K562 (cell line): ENCODE measurements around the gene TIAM1. TPM values are rescaled to one million over a fixed set of nuclear protein-coding genes. Genes with fewer than 3 reads are reported as not detected.

Experiments used
- ATAC-seq: fragments of 200-7000 bp; cut with Tn5 transposase; 3 replicates; pipeline ENCODE4 v1.9.1; 2020; ENCODE audit warnings: moderate library complexity
- BruUV-seq: library from RNA; stranded (reverse); fragments of 400-500 nt; replicated peaks from 2 replicates; lab custom pipeline; 2021; lab: Mats Ljungman, UMichigan
- CTCF ChIA-PET: fragments of 300-600 bp; formaldehyde crosslinking; extraction: SDS; loops from one replicate; lab custom pipeline; 2021; ENCODE audit warnings: low intra/inter-chr PET ratio; lab: Yijun Ruan, JAX
- POLR2A ChIA-PET: fragments of 300-600, 350-650 bp; sonication (Branson Sonifier 250); formaldehyde crosslinking; extraction: SDS; loops from one replicate; lab custom pipeline; 2021; ENCODE audit warnings: antibody characterized with exemption, inconsistent platforms; lab: Yijun Ruan, JAX
- DNase-seq, 4 experiments: peaks; one replicate each; pipeline versions ENCODE4 v3.0.0 to v3.0.0-alpha.2; 2011 to 2018; ENCODE audit warnings: low spot score in 3 of 4, mixed read lengths in 3 of 4; ENCODE audit errors: extremely low read depth in 1 of 4
- FAIRE-seq: peaks from 2 replicates; lab custom pipeline; 2011; peaks lifted over from hg19 to GRCh38; lab: Jason Lieb, UNC
- H2AFZ ChIP-seq: 2 replicates; pipeline ENCODE4 v1.6.0; 2011; ENCODE audit warnings: low read depth, low read length, control low read depth, inconsistent platforms
- H3K27ac ChIP-seq: fragments of 200-600 bp; 3 replicates; pipeline ENCODE4 v1.8.0; 2011; ENCODE audit warnings: low read depth, mild to moderate bottlenecking, control low read depth, inconsistent platforms, low read length, moderate library complexity, mixed read lengths; ENCODE audit errors: extremely low read depth
- H3K27me3 ChIP-seq, 2 experiments: fragments of 300-600 bp in 1 of 2; 2 replicates in 1 of 2; 3 replicates in 1 of 2; pipeline versions ENCODE4 v1.6.0 to v1.8.0; 2011; ENCODE audit warnings: inconsistent platforms in 2 of 2, low read length in 2 of 2, mild to moderate bottlenecking in 1 of 2, mixed read lengths in 1 of 2, moderate library complexity in 1 of 2; ENCODE audit not compliant: control insufficient read depth in 2 of 2, insufficient read depth in 2 of 2
- H3K36me3 ChIP-seq: fragments of 300-600 bp; 3 replicates; pipeline ENCODE4 v1.8.0; 2011; ENCODE audit warnings: mild to moderate bottlenecking, low read length, inconsistent platforms; ENCODE audit not compliant: control insufficient read depth, insufficient read depth
- H3K4me1 ChIP-seq, 2 experiments: fragments of 200-600 bp in 1 of 2; replicated peaks in 1 of 2; 2 replicates in 1 of 2; 3 replicates in 1 of 2; pipeline versions ENCODE4 v1.5.1 to v1.8.0; 2011; ENCODE audit warnings: inconsistent platforms in 2 of 2, low read length in 2 of 2, mild to moderate bottlenecking in 1 of 2, mixed read lengths in 1 of 2, moderate library complexity in 1 of 2; ENCODE audit not compliant: control insufficient read depth in 2 of 2, insufficient read depth in 2 of 2
- H3K4me2 ChIP-seq: 2 replicates; pipeline ENCODE4 v1.6.1; 2011; ENCODE audit warnings: low read length, control low read depth, inconsistent platforms, mixed read lengths; ENCODE audit not compliant: insufficient read depth
- H3K4me3 ChIP-seq: fragments of 200-600 bp; sonication (generic), shearing (Covaris generic); 2 replicates; pipeline ENCODE4 v1.5.1; 2016; ENCODE audit warnings: control low read depth, inconsistent platforms
- H3K79me2 ChIP-seq: fragments of 200-600 bp; 3 replicates; pipeline ENCODE4 v1.8.0; 2011; ENCODE audit warnings: low read length, inconsistent platforms; ENCODE audit not compliant: control insufficient read depth, insufficient read depth
- H3K9ac ChIP-seq, 2 experiments: 2 replicates each; pipeline versions ENCODE4 v1.6.0 to v1.6.1; 2011; ENCODE audit warnings: low read depth in 2 of 2, low read length in 2 of 2, control low read depth in 1 of 2, inconsistent platforms in 1 of 2, mild to moderate bottlenecking in 1 of 2, mixed read lengths in 1 of 2; ENCODE audit not compliant: insufficient read depth in 1 of 2
- H3K9me1 ChIP-seq: one replicate; pipeline ENCODE4 v1.6.0; 2011; ENCODE audit warnings: inconsistent platforms, mild to moderate bottlenecking, low read length, moderate library complexity; ENCODE audit not compliant: control insufficient read depth, insufficient read depth
- H3K9me3 ChIP-seq: replicated peaks from 2 replicates; pipeline ENCODE4 v1.5.1; 2011; ENCODE audit warnings: low read depth, low read length, inconsistent platforms; ENCODE audit not compliant: control insufficient read depth, insufficient read depth
- H4K20me1 ChIP-seq: replicated peaks from 2 replicates; pipeline ENCODE4 v1.6.1; 2011; ENCODE audit warnings: low read length, inconsistent platforms, mixed read lengths; ENCODE audit not compliant: control insufficient read depth, insufficient read depth
- CREBBP ChIP-seq: IDR thresholded peaks from one replicate; pipeline ENCODE4 v1.6.1; 2012; ENCODE audit warnings: low read depth, mild to moderate bottlenecking, control low read depth, inconsistent platforms, low read length
- GTF2E2 ChIP-seq: fragments of 200-800 bp; sonication (Bioruptor generic); IDR thresholded peaks from 2 replicates; pipeline ENCODE4 v1.6.1; 2016; ENCODE audit warnings: missing genetic modification characterization, missing compliant biosample characterization
- HCFC1 ChIP-seq: IDR thresholded peaks from 2 replicates; pipeline ENCODE4 v1.6.1; 2012; ENCODE audit warnings: low read depth, low read length, improper control_type of control experiment
- MYC ChIP-seq, 2 experiments: fragments of 250-450 bp in 1 of 2; sonication (Bioruptor Pico) in 1 of 2; IDR thresholded peaks; 2 replicates each; pipeline versions ENCODE4 v1.5.1 to v1.6.1; 2012 to 2021; ENCODE audit warnings: low read depth in 2 of 2, borderline replicate concordance in 1 of 2, improper control_type of control experiment in 1 of 2, low read length in 1 of 2, mild to moderate bottlenecking in 1 of 2, moderate library complexity in 1 of 2
- SMAD4 ChIP-seq: fragments of 250-450 bp; sonication (Bioruptor Pico); conservative IDR thresholded peaks from 2 replicates; pipeline ENCODE4 v1.8.0; 2021; ENCODE audit warnings: inconsistent platforms, mild to moderate bottlenecking, moderate library complexity
- ZC3H4 ChIP-seq: sonication (generic); formaldehyde crosslinking; IDR thresholded peaks from 2 replicates; pipeline ENCODE4 v1.9.0; 2021; ENCODE audit warnings: missing genetic modification reagents, borderline replicate concordance
- WGBS: fragments of 100-300 bp; shearing (Covaris generic); methylation state at CpG from one replicate; pipeline ENCODE4 v1.1.6; 2016; ENCODE audit warnings: low coverage, mixed read lengths; ENCODE audit not compliant: insufficient coverage; ENCODE audit errors: missing lambda C conversion rate; 5-methylcytosine and 5-hydroxymethylcytosine counted together
- in situ Hi-C: fragments of 300-500 bp; cut with MboI; formaldehyde crosslinking; loops from 4 replicates; pipeline ENCODE4 v1.15.0; 2018; ENCODE audit warnings: inconsistent platforms, mixed read lengths
- intact Hi-C: fragments of 100-400 bp; cut with micrococcal nuclease; formaldehyde crosslinking; loops from 2 replicates; pipeline ENCODE4 v1.14.2; 2022
- polyA plus RNA-seq, 8 experiments: library from polyadenylated mRNA; depleted of rRNA in 4 of 8; stranded (reverse) in 5 of 8; unstranded in 3 of 8; fragments of >200 nt; fragmentation: Nextera tagmentation in 2 of 8; fragmentation: Illumina TruSeq in 1 of 8; extraction: Ambion mirVana in 2 of 8; extraction: Trizol in 1 of 8; gene quantifications; 2 replicates each; pipeline versions ENCODE4 v1.2.1 to v1.2.3, GENCODE V29; 2011 to 2014; ENCODE audit warnings: inconsistent platforms in 1 of 8, missing spikeins in 1 of 8
- total RNA-seq, 7 experiments: library from RNA; depleted of rRNA in 6 of 7; stranded (reverse); fragments of >200 nt in 6 of 7; fragmentation: Illumina TruSeq in 2 of 7; extraction: Trizol in 2 of 7; gene quantifications; 2 replicates each; pipeline versions ENCODE4 v1.2.1 to v1.2.3, GENCODE V29; 2011 to 2021; ENCODE audit warnings: low replicate concordance in 1 of 7
- TF ChIP-seq, protein P1 (sequence below): fragments of 250-450 bp; sonication (Bioruptor Pico); IDR thresholded peaks from 2 replicates; pipeline ENCODE4 v1.5.0; 2020; ENCODE audit warnings: mild to moderate bottlenecking

Gene TIAM1
- total and polyA plus RNA-seq, 9 of the 15 experiments (the other 6 are each of a cell fraction or from before 2014, with no cell fraction given): 0.11 TPM; not detected in 8

DNA sequence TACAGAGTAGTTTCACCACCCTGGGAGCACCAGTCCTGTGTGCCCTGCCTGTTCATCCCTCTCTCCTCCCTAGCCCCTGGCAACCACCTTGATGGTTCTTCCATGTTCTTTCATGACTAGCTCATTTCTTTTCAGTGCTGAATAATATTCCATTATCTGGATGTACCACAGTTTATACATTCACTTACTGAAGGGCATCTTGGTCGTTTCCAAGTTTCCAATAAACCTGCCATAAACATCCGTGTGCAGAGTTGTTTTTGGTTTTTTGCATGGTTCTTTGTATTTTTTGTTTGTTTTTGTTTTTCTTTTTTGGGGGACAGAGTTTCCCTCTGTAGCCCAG lies 13.9 kb downstream of the TIAM1 start:
- H2AFZ ChIP-seq: no peak overlapping the region
- in situ Hi-C loops: no loop called here
- no peaks in the 10 kb centered on the region for H3K9me3 ChIP-seq
- POLR2A ChIA-PET: no interaction called here
- no peaks in the 10 kb centered on the region for H3K9me1 ChIP-seq
- no peaks in the 10 kb centered on the region for H4K20me1 ChIP-seq
- H3K79me2 ChIP-seq: no peaks in the 10 kb centered on the region
- no peak for DNase-seq
- no peak for FAIRE-seq
- H3K27me3 ChIP-seq: peaks cover 4 to 10% of the 10 kb centered on the region in 2 experiments; a peak in 2 of 5 replicates
- TF ChIP-seq SMAD4 (CRISPR knock-in tag) (no peak), HCFC1 (no peak), GTF2E2 (no peak), CREBBP (no peak), MYC (IDR thresholded peaks at IDR 0.05; ENCODE audit: low read depth, low read length) (no peak), MYC (CRISPR knock-in tag; IDR thresholded peaks at IDR 0.05; ENCODE audit: borderline replicate concordance, low read depth) (no peak), ZC3H4 (CRISPR knock-in tag) (no peak)
- TF ChIP-seq, protein P1, sequence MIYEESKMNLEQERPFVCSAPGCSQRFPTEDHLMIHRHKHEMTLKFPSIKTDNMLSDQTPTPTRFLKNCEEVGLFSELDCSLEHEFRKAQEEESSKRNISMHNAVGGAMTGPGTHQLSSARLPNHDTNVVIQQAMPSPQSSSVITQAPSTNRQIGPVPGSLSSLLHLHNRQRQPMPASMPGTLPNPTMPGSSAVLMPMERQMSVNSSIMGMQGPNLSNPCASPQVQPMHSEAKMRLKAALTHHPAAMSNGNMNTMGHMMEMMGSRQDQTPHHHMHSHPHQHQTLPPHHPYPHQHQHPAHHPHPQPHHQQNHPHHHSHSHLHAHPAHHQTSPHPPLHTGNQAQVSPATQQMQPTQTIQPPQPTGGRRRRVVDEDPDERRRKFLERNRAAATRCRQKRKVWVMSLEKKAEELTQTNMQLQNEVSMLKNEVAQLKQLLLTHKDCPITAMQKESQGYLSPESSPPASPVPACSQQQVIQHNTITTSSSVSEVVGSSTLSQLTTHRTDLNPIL: no peak
- H3K36me3 ChIP-seq: no peaks in the 10 kb centered on the region
- no peak overlapping the region for H3K9ac ChIP-seq
- no peak overlapping the region for H3K4me2 ChIP-seq
- H3K4me3 ChIP-seq: no peak overlapping the region
- CTCF ChIA-PET: no interaction called here
- H3K4me1 ChIP-seq: no peaks in the 10 kb centered on the region
- intact Hi-C loops: no loop called here
- no peak overlapping the region for H3K27ac ChIP-seq
- WGBS: 0% methylated on average over 2 of the region's 2 CpGs
- no TSS peak for BruUV-seq
- ATAC-seq: no peak
